T-helper 17 cell (primary cell): ENCODE results near the gene ABLIM3. TPM values are rescaled to one million over a fixed set of nuclear protein-coding genes. Genes with fewer than 3 reads are reported as not detected.

ENCODE experiments used
- ATAC-seq: fragments of 150-1000 bp; cut with Tn5 transposase; 2 replicates; pipeline ENCODE4 v1.10.0; 2021; ENCODE audit warnings: mild to moderate bottlenecking, moderate library complexity
- DNase-seq, 3 donors: peaks; one replicate each; pipeline versions ENCODE4 v3.0.0 to v3.0.0-alpha.2; 2020 to 2021
- H3K9me3 ChIP-seq: one replicate; pipeline ENCODE4 v1.7.0; 2013; ENCODE audit warnings: low read length, mild to moderate bottlenecking; ENCODE audit not compliant: control insufficient read depth, poor library complexity, severe bottlenecking
- H3K27ac Mint-ChIP-seq: one replicate; pipeline ENCODE4 v1.8.0; 2022; ENCODE audit warnings: mild to moderate bottlenecking, moderate library complexity, mixed read lengths
- H3K27me3 Mint-ChIP-seq: one replicate; pipeline ENCODE4 v1.8.0; 2022; ENCODE audit warnings: mixed read lengths
- H3K36me3 Mint-ChIP-seq: one replicate; pipeline ENCODE4 v1.8.0; 2022; ENCODE audit warnings: low read depth, mixed read lengths
- H3K4me1 Mint-ChIP-seq: one replicate; pipeline ENCODE4 v1.8.0; 2022; ENCODE audit warnings: mild to moderate bottlenecking, mixed read lengths
- H3K4me3 Mint-ChIP-seq: one replicate; pipeline ENCODE4 v1.8.0; 2022; ENCODE audit warnings: mild to moderate bottlenecking, moderate library complexity, mixed read lengths
- total RNA-seq, 4 donors: library from RNA in 2 of 4; stranded (reverse) in 2 of 4; gene quantifications; one replicate each; pipeline ENCODE4 v1.2.3 and lab custom pipeline; 2022 to 2026

Gene ABLIM3
- total RNA-seq, 2 donors from 2014 or later, result 0.55 to 18.5 TPM

DNA sequence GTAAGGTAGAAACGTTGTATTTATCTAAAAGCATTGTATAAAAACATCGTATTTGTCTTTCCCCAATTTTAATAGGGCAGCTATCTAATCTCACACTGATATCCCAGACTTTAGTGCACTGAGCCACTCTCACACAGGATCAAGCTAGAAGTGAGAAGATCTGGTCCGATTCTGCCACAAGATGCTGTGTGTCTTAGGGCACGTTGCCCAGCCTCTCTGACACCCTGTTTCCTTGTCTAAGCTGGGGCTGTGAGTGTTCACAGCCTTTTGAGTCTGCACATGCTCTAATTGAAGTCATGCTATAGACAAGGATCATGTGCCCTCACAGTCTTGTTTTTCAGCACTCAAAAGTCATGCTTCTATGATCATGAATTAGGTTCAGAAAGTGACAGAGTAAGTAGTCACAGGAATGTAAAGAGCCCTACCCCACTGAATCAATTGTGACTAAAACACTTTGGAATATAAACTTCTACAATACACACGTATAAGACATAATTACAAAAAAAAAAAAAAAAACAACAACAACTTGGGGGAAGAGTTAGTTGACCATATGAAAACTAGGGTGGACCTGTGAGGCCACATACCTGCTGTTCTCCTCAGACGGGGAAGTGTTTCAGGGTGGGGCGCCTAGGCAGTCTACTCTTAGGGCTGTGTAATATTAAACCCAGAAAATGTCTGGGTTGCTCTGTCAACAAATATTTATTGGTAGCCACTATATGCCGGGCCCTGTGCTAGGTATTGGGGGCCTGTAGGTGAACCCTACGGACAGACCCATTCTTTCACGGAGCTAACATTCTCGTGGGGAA lies 893 bp upstream of the ABLIM3 start:
- Mint-ChIP-seq H3K27me3 (peaks cover 53% of the 10 kb centered on the region), H3K27ac (no peak overlapping the region), H3K4me3 (peak overlapping the region; percentile 67), H3K4me1 (peaks cover 8% of the 10 kb centered on the region), H3K36me3 (peaks cover 7% of the 10 kb centered on the region)
- no peaks in the 10 kb centered on the region for H3K9me3 ChIP-seq
- ATAC-seq, result no peak
- no peak for DNase-seq

GRCh38 chr5:149141957-149142851 lies 911 bp downstream of the ABLIM3 start:
- H3K27ac Mint-ChIP-seq, result no peak overlapping the region
- H3K4me1 Mint-ChIP-seq, result peaks cover 4% of the 10 kb centered on the region
- no peak for DNase-seq
- ATAC-seq, result no peak
- H3K9me3 ChIP-seq, result no peaks in the 10 kb centered on the region
- H3K4me3 Mint-ChIP-seq, result peak overlapping the region; percentile 67
- peaks cover 45% of the 10 kb centered on the region for H3K27me3 Mint-ChIP-seq
- peaks cover 3% of the 10 kb centered on the region for H3K36me3 Mint-ChIP-seq

DNA sequence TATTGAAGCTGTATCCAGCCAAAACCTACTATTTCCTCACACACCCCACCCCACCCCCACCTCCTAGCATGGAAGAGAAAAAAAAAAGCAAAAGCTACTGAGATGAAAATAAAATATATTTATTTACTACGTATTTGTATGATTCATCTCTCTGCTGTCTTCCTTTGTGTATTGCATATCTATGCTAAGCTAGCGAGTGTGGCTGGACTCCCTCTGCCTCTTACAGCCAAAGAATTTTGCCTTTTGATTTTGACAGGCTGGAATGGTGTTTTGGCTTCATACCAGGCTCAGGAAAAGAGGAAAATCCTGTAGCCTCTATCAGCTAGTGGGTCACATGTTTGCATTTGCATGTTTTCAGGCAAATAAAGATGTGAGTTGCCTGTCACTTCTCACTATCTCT lies 2.2 kb downstream of the ABLIM3 start:
- H3K9me3 ChIP-seq, result no peaks in the 10 kb centered on the region
- Mint-ChIP-seq H3K36me3 (no peaks in the 10 kb centered on the region), H3K27ac (no peak overlapping the region), H3K27me3 (peaks cover 33% of the 10 kb centered on the region), H3K4me3 (no peak overlapping the region), H3K4me1 (peaks cover 2% of the 10 kb centered on the region)
- DNase-seq (no peak), ATAC-seq (no peak)

DNA sequence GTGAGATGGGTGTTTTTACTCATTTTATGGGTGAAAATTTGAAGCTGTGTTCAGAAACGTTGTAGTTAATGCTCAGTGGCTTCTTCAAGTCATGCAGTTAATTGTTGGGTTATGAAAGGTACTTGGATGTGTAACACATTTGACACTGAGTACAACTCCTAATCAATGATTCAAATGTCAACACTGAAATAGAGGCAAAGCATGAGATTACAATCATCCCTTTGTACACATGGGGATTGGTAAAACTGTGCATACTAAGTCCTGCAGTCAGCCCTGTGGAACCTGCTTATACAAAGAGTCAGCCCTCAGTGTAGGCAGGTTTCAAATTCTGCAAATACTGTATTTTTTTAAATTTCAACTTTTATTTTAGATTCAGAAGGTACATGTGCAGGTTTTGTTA lies 3.3 kb downstream of the ABLIM3 start:
- Mint-ChIP-seq H3K36me3 (no peaks in the 10 kb centered on the region), H3K4me1 (peaks cover 2% of the 10 kb centered on the region), H3K27ac (no peak overlapping the region), H3K27me3 (peaks cover 33% of the 10 kb centered on the region), H3K4me3 (no peak overlapping the region)
- ATAC-seq, result no peak
- H3K9me3 ChIP-seq, result no peaks in the 10 kb centered on the region
- DNase-seq, result no peak

DNA sequence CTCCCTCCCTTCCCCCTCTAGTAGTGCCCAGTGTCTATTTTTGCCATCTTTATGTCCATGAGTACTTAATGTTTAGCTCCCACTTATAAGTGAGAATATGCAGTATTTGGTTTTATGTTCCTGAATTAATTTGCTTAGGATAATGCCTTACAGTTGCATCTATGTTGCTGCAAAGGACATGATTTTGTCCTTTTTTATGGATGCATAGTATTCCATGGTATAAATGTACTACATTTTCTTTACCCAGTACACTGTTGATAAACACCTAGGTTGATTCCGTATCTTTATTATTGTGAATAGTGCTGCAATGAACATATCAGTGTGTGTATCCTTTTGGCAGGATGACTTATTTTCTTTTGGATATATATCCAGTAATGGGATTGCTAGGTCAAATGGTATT lies 3.8 kb downstream of the ABLIM3 start:
- no peak overlapping the region for H3K4me3 Mint-ChIP-seq
- H3K27ac Mint-ChIP-seq, result no peak overlapping the region

DNA sequence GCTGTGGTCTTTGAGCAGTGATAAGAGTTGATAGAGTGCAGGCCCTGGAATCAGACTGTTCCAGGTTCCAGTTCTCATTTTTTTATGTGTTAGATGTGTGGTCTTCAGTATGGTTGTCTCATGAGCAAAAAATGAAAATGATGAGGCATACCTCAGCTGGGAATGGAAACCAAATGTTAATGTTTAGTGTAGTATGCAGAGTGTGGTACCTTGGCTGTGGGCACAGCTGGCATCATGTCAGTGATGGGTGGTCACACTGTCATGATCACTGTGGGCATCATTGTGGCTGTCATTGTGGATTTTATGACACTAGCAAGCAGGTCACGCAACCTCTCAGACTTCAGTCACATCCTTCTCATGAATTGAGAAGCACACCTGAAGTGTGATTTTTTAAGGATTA lies 6.4 kb downstream of the ABLIM3 start:
- ATAC-seq, result no peak
- peaks cover 15% of the 10 kb centered on the region for H3K27me3 Mint-ChIP-seq
- H3K27ac Mint-ChIP-seq, result no peak overlapping the region
- no peak for DNase-seq
- no peaks in the 10 kb centered on the region for H3K36me3 Mint-ChIP-seq
- no peaks in the 10 kb centered on the region for H3K9me3 ChIP-seq
- H3K4me3 Mint-ChIP-seq, result no peak overlapping the region
- H3K4me1 Mint-ChIP-seq, result no peaks in the 10 kb centered on the region

More for the DNA sequence above, 3.8 kb downstream of the ABLIM3 start:
- H3K9me3 ChIP-seq, result no peaks in the 10 kb centered on the region
- Mint-ChIP-seq H3K27me3 (peaks cover 30% of the 10 kb centered on the region), H3K36me3 (no peaks in the 10 kb centered on the region), H3K4me1 (peaks cover 2% of the 10 kb centered on the region)
- ATAC-seq (no peak), DNase-seq (no peak)

GRCh38 chr5:149149942-149150341 lies 8.6 kb downstream of the ABLIM3 start:
- H3K4me3 Mint-ChIP-seq, result no peak overlapping the region
- ATAC-seq (no peak), DNase-seq (no peak)
- H3K27me3 Mint-ChIP-seq, result peaks cover 27% of the 10 kb centered on the region
- no peaks in the 10 kb centered on the region for H3K36me3 Mint-ChIP-seq
- no peaks in the 10 kb centered on the region for H3K9me3 ChIP-seq
- H3K4me1 Mint-ChIP-seq, result no peaks in the 10 kb centered on the region
- H3K27ac Mint-ChIP-seq, result no peak overlapping the region

GRCh38 chr5:149150457-149150856 lies 9.2 kb downstream of the ABLIM3 start:
- Mint-ChIP-seq H3K4me1 (no peaks in the 10 kb centered on the region), H3K36me3 (no peaks in the 10 kb centered on the region), H3K4me3 (no peak overlapping the region), H3K27ac (no peak overlapping the region), H3K27me3 (peaks cover 32% of the 10 kb centered on the region)
- ATAC-seq (no peak), DNase-seq (no peak)
- no peaks in the 10 kb centered on the region for H3K9me3 ChIP-seq

DNA sequence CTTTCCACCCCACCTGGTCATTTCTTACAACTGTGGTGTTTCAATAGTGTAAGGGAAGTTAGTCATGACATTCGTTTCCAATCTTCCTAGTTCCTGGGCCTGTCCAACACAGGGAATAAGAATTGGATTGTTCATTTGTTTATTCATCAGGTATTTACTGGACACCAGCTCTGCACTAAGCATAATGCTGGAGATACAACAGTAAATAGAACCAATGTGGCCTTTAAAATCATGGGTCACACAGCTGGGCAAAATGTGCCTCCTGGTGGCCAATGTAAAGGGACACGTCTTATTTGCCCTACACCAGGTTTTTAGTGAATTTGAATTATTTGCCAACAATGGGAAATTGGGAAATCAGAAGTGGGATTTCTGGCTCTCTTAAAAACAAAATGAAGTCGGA lies 10.4 kb downstream of the ABLIM3 start:
- Mint-ChIP-seq H3K27ac (no peak overlapping the region), H3K36me3 (no peaks in the 10 kb centered on the region), H3K4me1 (no peaks in the 10 kb centered on the region), H3K4me3 (no peak overlapping the region), H3K27me3 (peaks cover 33% of the 10 kb centered on the region)
- DNase-seq (no peak), ATAC-seq (no peak)
- H3K9me3 ChIP-seq, result no peaks in the 10 kb centered on the region

GRCh38 chr5:149152317-149152746 lies 11.0 kb downstream of the ABLIM3 start:
- ATAC-seq (no peak), DNase-seq (no peak)
- no peaks in the 10 kb centered on the region for H3K4me1 Mint-ChIP-seq
- H3K4me3 Mint-ChIP-seq, result no peak overlapping the region
- H3K27me3 Mint-ChIP-seq, result peaks cover 37% of the 10 kb centered on the region
- H3K27ac Mint-ChIP-seq, result no peak overlapping the region
- no peaks in the 10 kb centered on the region for H3K36me3 Mint-ChIP-seq
- H3K9me3 ChIP-seq, result no peaks in the 10 kb centered on the region

DNA sequence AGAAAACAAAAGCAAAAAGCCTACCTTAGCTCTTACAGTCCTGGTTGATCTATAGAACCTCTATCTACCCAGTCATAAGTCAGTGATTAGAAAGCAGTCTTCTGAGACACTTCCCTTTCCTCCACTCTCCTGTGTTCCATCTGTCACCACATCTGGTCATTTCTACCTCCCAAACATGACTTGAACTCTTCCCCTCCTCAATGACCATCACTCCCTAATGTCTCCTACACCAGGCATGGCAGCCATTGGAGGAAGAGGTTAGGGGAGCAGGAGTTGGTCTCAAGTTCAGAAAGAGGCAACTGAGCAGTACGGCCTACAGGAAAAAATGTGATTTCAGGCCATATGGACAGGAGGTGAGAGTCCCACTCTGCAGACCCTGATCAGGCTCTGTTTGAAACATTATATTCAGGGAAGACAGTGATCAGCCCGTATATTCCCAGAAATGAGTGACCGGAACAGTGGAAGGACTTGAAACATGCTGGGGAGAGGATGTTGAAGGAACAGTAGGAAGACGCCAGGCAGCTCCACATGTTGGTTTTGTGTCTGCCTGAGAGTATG lies 12.0 kb downstream of the ABLIM3 start:
- no peaks in the 10 kb centered on the region for H3K9me3 ChIP-seq
- Mint-ChIP-seq H3K4me1 (no peaks in the 10 kb centered on the region), H3K36me3 (no peaks in the 10 kb centered on the region), H3K4me3 (no peak overlapping the region), H3K27ac (no peak overlapping the region), H3K27me3 (peaks cover 42% of the 10 kb centered on the region)
- DNase-seq (no peak), ATAC-seq (no peak)

GRCh38 chr5:149153751-149154610 lies 12.7 kb downstream of the ABLIM3 start:
- no peak for DNase-seq
- Mint-ChIP-seq H3K4me1 (no peaks in the 10 kb centered on the region), H3K27me3 (peaks cover 45% of the 10 kb centered on the region), H3K27ac (no peak overlapping the region), H3K4me3 (no peak overlapping the region), H3K36me3 (no peaks in the 10 kb centered on the region)
- no peak for ATAC-seq
- H3K9me3 ChIP-seq, result no peaks in the 10 kb centered on the region
